ENCODE measurements around the gene VCAM1.

GRCh38 chr1:100731309-100731708, 11.8 kb downstream of the VCAM1 start:
- TF ChIP-seq YY1 (IDR thresholded peaks at IDR 0.05; ENCODE audit: insufficient read depth, insufficient read length), result no peak
- no peak for TF ChIP-seq SUZ12 (IDR thresholded peaks at IDR 0.05; ENCODE audit: extremely low read depth, insufficient read depth, insufficient read length)
- TF ChIP-seq ZNF274 (IDR thresholded peaks at IDR 0.05; ENCODE audit: low read depth, low read length), result no peak
